ENCODE data around the gene KIF1A. TPM values are rescaled to one million over a fixed set of nuclear protein-coding genes. Genes with fewer than 3 reads are reported as not detected.

KIF1A gene
- total RNA-seq, 1 experiment from 2014 or later = 279 TPM

- POLR2A ChIA-PET = no interaction called here
- Mint-ChIP-seq H3K9me3 (no peaks in the 10 kb centered on the region), H3K27me3 (ENCODE audit: low read depth) (no peaks in the 10 kb centered on the region), H3K4me3 (no peak overlapping the region), H3K4me1 (peaks cover 13% of the 10 kb centered on the region), H3K27ac (no peak overlapping the region), H3K36me3 (peaks cover 26% of the 10 kb centered on the region; the same call in 1 of the 2 replicates)
- ATAC-seq (no peak), DNase-seq (ENCODE audit: low spot score) (no peak)
- TF ChIP-seq IRF1 (CRISPR knock-in tag; IDR thresholded peaks at IDR 0.05) = no peak
- CTCF ChIA-PET = no interaction called here
Observed at GRCh38 chr2:240790370-240791220, 29.4 kb downstream of the KIF1A start.

GRCh38 chr2:240789501-240790369 is 30.3 kb downstream of the KIF1A start:
- ChIA-PET POLR2A (interaction anchor here (0.8 kb wide), 1 partner anchor 67 kb away, joined by 3 read pairs; no protein-coding TSS in a partner anchor), CTCF (no interaction called here)
- H3K27me3 Mint-ChIP-seq (ENCODE audit: low read depth) = no peaks in the 10 kb centered on the region
- TF ChIP-seq CDX4 (CRISPR knock-in tag; IDR thresholded peaks at IDR 0.05; ENCODE audit: borderline replicate concordance) = no peak
- TF ChIP-seq JAZF1 (CRISPR knock-in tag; IDR thresholded peaks at IDR 0.05) = no peak
- no peak for TF ChIP-seq ZNF219 (CRISPR knock-in tag; IDR thresholded peaks at IDR 0.05; ENCODE audit: borderline replicate concordance)
- TF ChIP-seq CTCF (IDR thresholded peaks at IDR 0.05) = no peak
- no peak for TF ChIP-seq SOX15 (CRISPR knock-in tag; IDR thresholded peaks at IDR 0.05)
- TF ChIP-seq SMAD4 (CRISPR knock-in tag; IDR thresholded peaks at IDR 0.05) = no peak
- no peak for TF ChIP-seq NR1H2 (CRISPR knock-in tag; IDR thresholded peaks at IDR 0.05)
- TF ChIP-seq E2F4 (CRISPR knock-in tag; IDR thresholded peaks at IDR 0.05; ENCODE audit: borderline replicate concordance, low read depth) = no peak
- no peak for TF ChIP-seq MAX (CRISPR knock-in tag; IDR thresholded peaks at IDR 0.05)
- TF ChIP-seq ZNF281 (CRISPR knock-in tag; IDR thresholded peaks at IDR 0.05) = no peak
- TF ChIP-seq ELF4 (CRISPR knock-in tag; IDR thresholded peaks at IDR 0.05; ENCODE audit: low read depth) = no peak
- TF ChIP-seq MLX (CRISPR knock-in tag; IDR thresholded peaks at IDR 0.05) = no peak
- no peak for TF ChIP-seq ZNF263 (CRISPR knock-in tag; IDR thresholded peaks at IDR 0.05; ENCODE audit: low read depth)
- no peak for TF ChIP-seq RORB (CRISPR knock-in tag; IDR thresholded peaks at IDR 0.05)
- no peak for TF ChIP-seq RELA (CRISPR knock-in tag; IDR thresholded peaks at IDR 0.05; ENCODE audit: borderline replicate concordance)
- TF ChIP-seq CREM (CRISPR knock-in tag; IDR thresholded peaks at IDR 0.05) = no peak
- no peak for TF ChIP-seq PRRX2 (CRISPR knock-in tag; IDR thresholded peaks at IDR 0.05)
- no peak for TF ChIP-seq JUN (CRISPR knock-in tag; IDR thresholded peaks at IDR 0.05)
- no peak for TF ChIP-seq IRF1 (CRISPR knock-in tag; IDR thresholded peaks at IDR 0.05)
- DNase-seq (ENCODE audit: low spot score) = no peak
- no peaks in the 10 kb centered on the region for H3K9me3 Mint-ChIP-seq
- ATAC-seq = no peak
- H3K27ac Mint-ChIP-seq = no peak overlapping the region
- peaks cover 13% of the 10 kb centered on the region for H3K4me1 Mint-ChIP-seq
- H3K4me3 Mint-ChIP-seq = no peak overlapping the region
- peaks cover 25% of the 10 kb centered on the region; the same call in 1 of the 2 replicates for H3K36me3 Mint-ChIP-seq
